ENCODE measurements around the gene NT5E. TPM values are rescaled to one million over a fixed set of nuclear protein-coding genes. Genes with fewer than 3 reads are reported as not detected.

The NT5E gene
- total RNA-seq, 1 experiment from 2014 or later, result 0.52 TPM

- Histone ChIP-seq H2AK5ac (ENCODE audit: insufficient read length, low read length) (no peak overlapping the region), H3K9me3 (ENCODE audit: control insufficient read depth, low read depth, low read length) (no peaks in the 10 kb centered on the region), H2BK5ac (ENCODE audit: insufficient read length, low read length) (no peak overlapping the region), H2BK20ac (ENCODE audit: low read depth, low read length, poor library complexity, severe bottlenecking) (no peak overlapping the region), H4K5ac (ENCODE audit: insufficient read length, low read depth, low read length) (no peak overlapping the region), H2BK15ac (ENCODE audit: low read depth, low read length) (no peak overlapping the region), H3K27me3 (ENCODE audit: insufficient read depth, low read length) (no peaks in the 10 kb centered on the region), H3K27ac (ENCODE audit: insufficient read length, low read depth, low read length) (no peak overlapping the region), H3K4ac (ENCODE audit: low read depth, low read length) (no peak overlapping the region), H3K14ac (ENCODE audit: insufficient read depth, low read length) (no peak overlapping the region), H3K4me2 (ENCODE audit: insufficient read depth, insufficient read length, low read length) (no peak overlapping the region), H3K23ac (ENCODE audit: insufficient read length, low read depth, low read length) (no peak overlapping the region), H2BK120ac (ENCODE audit: low read depth, low read length, poor library complexity, severe bottlenecking) (no peak overlapping the region), H4K91ac (ENCODE audit: insufficient read length, low read depth, low read length) (no peak overlapping the region), H3K18ac (ENCODE audit: insufficient read length, low read depth, low read length) (no peak overlapping the region), H3K9ac (ENCODE audit: extremely low read depth, insufficient read length, low read length) (no peak overlapping the region), H2BK12ac (ENCODE audit: insufficient read length, low read depth, low read length) (no peak overlapping the region), H3K23me2 (ENCODE audit: insufficient read length, low read depth, low read length, poor library complexity, severe bottlenecking) (no peaks in the 10 kb centered on the region), H3K79me1 (ENCODE audit: insufficient read depth, low read depth, low read length, poor library complexity, severe bottlenecking) (no peaks in the 10 kb centered on the region), H4K8ac (replicated peaks; ENCODE audit: insufficient read length, low read depth, low read length) (no peak overlapping the region), H3K79me2 (ENCODE audit: insufficient read depth, low read length) (no peaks in the 10 kb centered on the region), H3K4me1 (ENCODE audit: insufficient read depth, low read length) (no peaks in the 10 kb centered on the region), H3K56ac (ENCODE audit: insufficient read length, low read depth, low read length) (no peak overlapping the region), H4K20me1 (ENCODE audit: control insufficient read depth, insufficient read depth, insufficient read length) (no peaks in the 10 kb centered on the region), H2AFZ (ENCODE audit: low read length) (no peak overlapping the region), H3T11ph (ENCODE audit: low read length) (no peak overlapping the region)
- WGBS (ENCODE audit: extremely low coverage, insufficient read length, low lambda C conversion rate), result no CpG with 5 or more reads among the region's 8 CpGs
- Mint-ChIP-seq H3K27me3 (ENCODE audit: low read depth) (no peaks in the 10 kb centered on the region; the same call in none of the 2 replicates), H3K27ac (no peak overlapping the region), H3K4me1 (peaks cover 4 to 5% of the 10 kb centered on the region in 2 experiments), H3K4me3 (no peak overlapping the region), H3K9me3 (peaks cover 0 to 3% of the 10 kb centered on the region in 2 experiments; a peak in 3 of 5 replicates), H3K36me3 (ENCODE audit: insufficient read depth in 1 of 3, low read depth in 3 of 3) (no peaks in the 10 kb centered on the region)
- no peak for DNase-seq
- TF ChIP-seq CTCF (conservative IDR thresholded peaks at IDR 0.05), result no peak
Observed at GRCh38 chr6:85482206-85482904, 32.5 kb downstream of the NT5E start.
